Measurements from ENCODE around the gene NBR1.

DNA sequence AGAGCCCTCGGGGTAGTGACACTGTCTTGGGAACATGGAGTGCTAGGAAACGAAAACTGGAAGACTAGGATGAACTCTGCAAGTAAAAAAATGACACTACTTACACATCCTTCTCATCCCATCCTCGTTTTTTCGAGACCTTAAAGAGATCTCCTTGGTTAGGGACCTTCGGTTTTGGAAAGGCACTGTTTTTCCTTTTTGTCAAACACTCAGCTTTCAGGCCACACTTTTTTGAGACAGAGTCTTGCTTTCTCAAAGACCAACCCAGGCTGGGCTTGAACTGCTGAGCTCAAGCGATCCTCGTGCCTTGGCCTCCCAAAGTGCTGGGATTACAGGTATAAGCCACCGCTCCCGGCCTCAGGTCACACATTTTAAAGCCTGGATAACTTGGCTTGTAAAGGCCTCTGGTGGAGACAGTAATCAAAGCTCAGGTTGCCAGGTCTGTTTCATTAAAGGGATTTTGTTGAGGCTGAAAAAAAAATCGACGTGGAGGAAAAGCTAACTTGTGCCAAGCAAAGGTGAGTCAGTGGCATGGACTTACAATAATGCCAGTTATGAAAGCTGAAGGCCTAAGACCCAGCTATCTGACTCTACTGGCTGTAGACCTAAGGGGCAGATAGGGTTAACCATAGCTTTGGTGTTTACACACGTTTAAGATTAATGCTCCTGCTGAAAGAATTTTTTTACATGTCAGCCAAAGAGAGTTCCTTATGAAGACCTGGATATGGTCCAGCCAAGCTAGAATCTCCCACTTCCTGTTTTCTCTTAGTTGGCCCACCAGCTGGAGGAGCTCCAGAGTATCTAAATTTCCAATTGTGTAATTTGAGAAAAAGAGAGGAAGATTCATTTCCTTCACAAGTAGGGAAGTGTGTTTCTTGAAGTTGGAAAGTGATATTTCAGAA is 823 bp downstream of the NBR1 start:
- TF ChIP-seq POLR2A (IDR thresholded peaks at IDR 0.05; ENCODE audit: low read depth), result no peak
- TF ChIP-seq, protein P1, sequence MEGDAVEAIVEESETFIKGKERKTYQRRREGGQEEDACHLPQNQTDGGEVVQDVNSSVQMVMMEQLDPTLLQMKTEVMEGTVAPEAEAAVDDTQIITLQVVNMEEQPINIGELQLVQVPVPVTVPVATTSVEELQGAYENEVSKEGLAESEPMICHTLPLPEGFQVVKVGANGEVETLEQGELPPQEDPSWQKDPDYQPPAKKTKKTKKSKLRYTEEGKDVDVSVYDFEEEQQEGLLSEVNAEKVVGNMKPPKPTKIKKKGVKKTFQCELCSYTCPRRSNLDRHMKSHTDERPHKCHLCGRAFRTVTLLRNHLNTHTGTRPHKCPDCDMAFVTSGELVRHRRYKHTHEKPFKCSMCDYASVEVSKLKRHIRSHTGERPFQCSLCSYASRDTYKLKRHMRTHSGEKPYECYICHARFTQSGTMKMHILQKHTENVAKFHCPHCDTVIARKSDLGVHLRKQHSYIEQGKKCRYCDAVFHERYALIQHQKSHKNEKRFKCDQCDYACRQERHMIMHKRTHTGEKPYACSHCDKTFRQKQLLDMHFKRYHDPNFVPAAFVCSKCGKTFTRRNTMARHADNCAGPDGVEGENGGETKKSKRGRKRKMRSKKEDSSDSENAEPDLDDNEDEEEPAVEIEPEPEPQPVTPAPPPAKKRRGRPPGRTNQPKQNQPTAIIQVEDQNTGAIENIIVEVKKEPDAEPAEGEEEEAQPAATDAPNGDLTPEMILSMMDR (IDR thresholded peaks at IDR 0.05), result peak in 2 of 3 experiments; percentile 19 to 24

Data from esophagus muscularis mucosa (tissue), 3 donors.